GM12878 (cell line): ENCODE measurements around the gene MDFI. TPM values are rescaled to one million over a fixed set of nuclear protein-coding genes. Genes with fewer than 3 reads are reported as not detected.
A peak's percentile ranks its signal among the peaks of the same experiment; 100 is the strongest.

Experiments used
- ATAC-seq: fragments of 200-7000 bp; cut with Tn5 transposase; 3 replicates; pipeline ENCODE4 v1.9.1; 2020; ENCODE audit warnings: mild to moderate bottlenecking, moderate library complexity
- BruUV-seq: library from RNA; stranded (reverse); fragments of 400-500 nt; replicated peaks from 2 replicates; lab custom pipeline; 2021; lab: Mats Ljungman, UMichigan
- CTCF ChIA-PET: fragments of 300-600 bp; sonication (Branson Sonifier 250); formaldehyde crosslinking; extraction: SDS; loops from one replicate; lab custom pipeline; 2021; ENCODE audit warnings: inconsistent platforms; lab: Yijun Ruan, JAX
- POLR2A ChIA-PET: fragments of 350-600 bp; formaldehyde crosslinking; extraction: SDS; loops from one replicate; lab custom pipeline; 2021; ENCODE audit warnings: inconsistent platforms; lab: Charles Lee
- RAD21 ChIA-PET: fragments of 300-600 bp; sonication (Branson Sonifier 250); formaldehyde crosslinking; loops from one replicate; lab custom pipeline; 2023; ENCODE audit warnings: antibody characterized with exemption; ENCODE audit not compliant: unreplicated experiment; lab: Charles Lee
- SMC1A ChIA-PET: fragments of 300-600 bp; sonication (Branson Sonifier 250); formaldehyde crosslinking; loops from one replicate; lab custom pipeline; 2023; ENCODE audit not compliant: unreplicated experiment, uncharacterized antibody; lab: Charles Lee
- DNase-seq: peaks from one replicate; pipeline ENCODE4 v3.0.0-alpha.2; 2011; ENCODE audit warnings: low read depth, low spot score
- FAIRE-seq: peaks from 3 replicates; lab custom pipeline; 2011; peaks lifted over from hg19 to GRCh38; lab: Jason Lieb, UNC
- H2AFZ ChIP-seq: 2 replicates; pipeline ENCODE4 v1.6.0; 2011; ENCODE audit warnings: low read depth, low read length, control low read depth; ENCODE audit not compliant: control insufficient read depth
- H3K27ac ChIP-seq: 2 replicates; pipeline ENCODE4 v1.5.1; 2011; ENCODE audit warnings: control low read depth; ENCODE audit not compliant: control insufficient read depth, insufficient read depth
- H3K27me3 ChIP-seq, 2 experiments: replicated peaks in 1 of 2; 2 replicates each; pipeline versions ENCODE4 v1.6.0 to v1.6.1; 2011; ENCODE audit warnings: low read length in 1 of 2; ENCODE audit not compliant: control insufficient read depth in 2 of 2, insufficient read depth in 2 of 2
- H3K36me3 ChIP-seq, 2 experiments: 2 replicates each; pipeline ENCODE4 v1.5.1; 2011; ENCODE audit warnings: low read length in 1 of 2; ENCODE audit not compliant: control insufficient read depth in 2 of 2, insufficient read depth in 2 of 2
- H3K4me1 ChIP-seq: 2 replicates; pipeline ENCODE4 v1.6.1; 2011; ENCODE audit warnings: mild to moderate bottlenecking, low read length, moderate library complexity, mixed read lengths; ENCODE audit not compliant: control insufficient read depth, insufficient read depth
- H3K4me2 ChIP-seq: 2 replicates; pipeline ENCODE4 v1.6.0; 2011; ENCODE audit warnings: control low read depth; ENCODE audit not compliant: control insufficient read depth, insufficient read depth
- H3K4me3 ChIP-seq: fragments of 200-600 bp; sonication (generic); 2 replicates; pipeline ENCODE4 v1.5.1; 2016
- H3K79me2 ChIP-seq: 2 replicates; pipeline ENCODE4 v1.6.0; 2011; ENCODE audit warnings: low read length; ENCODE audit not compliant: control insufficient read depth, insufficient read depth
- H3K9ac ChIP-seq: 2 replicates; pipeline ENCODE4 v1.8.0; 2011; ENCODE audit warnings: low read length, control low read depth, mixed read lengths; ENCODE audit not compliant: control insufficient read depth, insufficient read depth
- H3K9me3 ChIP-seq: replicated peaks from 3 replicates; pipeline ENCODE4 v1.5.1; 2011; ENCODE audit warnings: mild to moderate bottlenecking, low read length; ENCODE audit not compliant: control insufficient read depth, insufficient read depth
- H4K20me1 ChIP-seq: 2 replicates; pipeline ENCODE4 v1.6.0; 2011; ENCODE audit not compliant: control insufficient read depth, insufficient read depth
- BHLHE40 ChIP-seq, 2 experiments: fragments of 450-650 bp in 1 of 2; IDR thresholded peaks; 2 replicates each; pipeline ENCODE4 v1.6.1; 2011 to 2017; ENCODE audit warnings: low read depth in 2 of 2, borderline replicate concordance in 1 of 2, improper control_type of control experiment in 1 of 2, low read length in 1 of 2, mild to moderate bottlenecking in 1 of 2
- BMI1 ChIP-seq: fragments of 450-650 bp; IDR thresholded peaks from 2 replicates; pipeline ENCODE4 v1.6.1; 2016; ENCODE audit warnings: mild to moderate bottlenecking, moderate library complexity, borderline replicate concordance
- IKZF1 ChIP-seq: fragments of 450-650 bp; conservative IDR thresholded peaks from 2 replicates; pipeline ENCODE4 v1.6.1; 2017; ENCODE audit warnings: antibody characterized with exemption, mild to moderate bottlenecking
- MTA3 ChIP-seq: IDR thresholded peaks from 2 replicates; pipeline ENCODE4 v1.6.1; 2012; ENCODE audit warnings: low read length, inconsistent platforms, borderline replicate concordance
- RAD21 ChIP-seq: IDR thresholded peaks from 2 replicates; pipeline ENCODE4 v1.6.1; 2011; ENCODE audit warnings: mild to moderate bottlenecking, low read depth, low read length, moderate library complexity; ENCODE audit not compliant: insufficient read depth
- RB1 ChIP-seq: fragments of 450-650 bp; formaldehyde crosslinking; IDR thresholded peaks from 2 replicates; pipeline ENCODE4 v1.6.1; 2017; ENCODE audit warnings: mild to moderate bottlenecking, borderline replicate concordance
- YBX1 ChIP-seq: fragments of 450-650 bp; IDR thresholded peaks from 2 replicates; pipeline ENCODE4 v1.6.1; 2016; ENCODE audit warnings: antibody characterized with exemption
- WGBS: methylation state at CpG from one replicate; pipeline ENCODE4 v1.1.6; 2016; ENCODE audit warnings: low lambda C conversion rate; ENCODE audit not compliant: insufficient replicate concordance, insufficient coverage; ENCODE audit errors: missing lambda C conversion rate; 5-methylcytosine and 5-hydroxymethylcytosine counted together
- in situ Hi-C: fragments of 300-500 bp; cut with MboI; formaldehyde crosslinking; loops from 9 replicates; pipeline ENCODE4 v1.14.3; 2018; ENCODE audit warnings: mixed read lengths
- intact Hi-C: fragments of 100-400 bp; cut with micrococcal nuclease; formaldehyde crosslinking; loops from one replicate; pipeline ENCODE4 v1.14.2; 2022; ENCODE audit not compliant: unreplicated experiment
- polyA plus RNA-seq, 11 experiments: library from polyadenylated mRNA; depleted of rRNA in 4 of 11; unstranded in 6 of 11; stranded (reverse) in 5 of 11; fragments of >200 nt; fragmentation: Nextera tagmentation in 4 of 11; fragmentation: Illumina TruSeq in 1 of 11; extraction: Ambion mirVana in 4 of 11; extraction: Trizol in 1 of 11; gene quantifications; 1 replicate in 1 of 11; 2 replicates in 10 of 11; pipeline versions ENCODE4 v1.2.1 to v1.2.3, GENCODE V29; 2011 to 2016; ENCODE audit warnings: inconsistent platforms in 2 of 11, missing spikeins in 2 of 11, low read depth in 1 of 11
- total RNA-seq, 4 experiments: library from RNA; depleted of rRNA in 3 of 4; stranded (reverse); fragments of >200 nt in 3 of 4; fragmentation: Illumina TruSeq in 1 of 4; extraction: Trizol in 1 of 4; gene quantifications; 2 replicates each; pipeline versions ENCODE4 v1.2.1 to v1.2.3, GENCODE V29; 2013 to 2021
- TF ChIP-seq, protein P1 (sequence below): fragments of 450-650 bp; IDR thresholded peaks from 2 replicates; pipeline ENCODE4 v1.6.1; 2017; ENCODE audit warnings: mild to moderate bottlenecking, low read depth, inconsistent platforms; ENCODE audit not compliant: poor library complexity, severe bottlenecking
- TF ChIP-seq, protein P2 (sequence below): IDR thresholded peaks from 2 replicates; pipeline ENCODE4 v1.6.1; 2012; ENCODE audit warnings: low read depth, low read length, improper control_type of control experiment
- TF ChIP-seq, protein P3 (sequence below): IDR thresholded peaks from 2 replicates; pipeline ENCODE4 v1.6.1; 2012; ENCODE audit warnings: improper control_type of control experiment, low read depth, low read length; ENCODE audit not compliant: insufficient replicate concordance

The MDFI gene
- total and polyA plus RNA-seq, 10 of the 15 experiments (the other 5 are each of a cell fraction or from before 2014, with no cell fraction given), result not detected

DNA sequence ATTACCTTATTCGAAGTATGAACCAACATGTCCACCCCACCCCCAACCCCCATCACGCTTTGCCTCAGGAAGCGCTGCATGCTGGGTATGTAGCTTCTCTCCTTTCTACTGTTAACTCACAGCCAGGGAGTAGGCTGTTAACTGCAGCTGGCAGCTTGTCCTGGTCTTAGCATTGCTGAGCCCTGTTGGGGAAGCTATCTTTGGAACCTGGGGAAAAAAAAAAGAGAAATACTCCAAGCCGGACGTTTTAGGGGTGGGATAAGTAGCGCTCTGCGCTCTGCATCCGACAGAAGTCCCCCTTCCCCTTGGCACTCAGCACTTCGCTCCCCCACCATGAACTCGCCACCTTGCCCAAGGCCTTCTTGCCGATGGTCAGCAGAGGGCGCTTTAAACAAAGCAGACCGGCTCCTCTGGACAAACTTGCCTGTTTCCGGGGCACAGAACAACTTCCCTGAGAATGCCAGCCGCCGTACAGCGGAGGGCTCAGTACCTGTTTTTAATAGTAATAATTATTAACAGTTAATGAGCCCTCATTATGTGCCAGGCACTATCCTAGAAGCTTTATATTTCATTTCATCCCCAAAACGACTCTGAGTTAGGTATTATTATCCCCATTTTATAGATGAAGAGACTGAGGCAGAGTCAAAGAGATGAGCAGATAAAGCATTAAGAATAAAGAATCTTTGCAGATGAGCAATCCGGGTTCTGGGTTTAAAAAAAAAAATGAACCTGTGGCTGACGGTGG lies 35.2 kb upstream of the MDFI start:
- ChIA-PET CTCF (interaction anchor here (0.8 to 4.3 kb wide), 36 partner anchors 9 to 612 kb away, joined by 3 to 38 read pairs (median 4); partner anchors contain the start of gene TOMM6), POLR2A (interaction anchor here (0.6 to 0.9 kb wide), 2 partner anchors 131 to 141 kb away, joined by 3 read pairs; no protein-coding TSS in a partner anchor), RAD21 (interaction anchor here (0.7 to 3.1 kb wide), 15 partner anchors 10 to 234 kb away, joined by 3 to 23 read pairs (median 4); no protein-coding TSS in a partner anchor), SMC1A (interaction anchor here (0.7 to 2.0 kb wide), 15 partner anchors 78 to 234 kb away, joined by 3 to 13 read pairs (median 5); no protein-coding TSS in a partner anchor)
- Histone ChIP-seq H3K79me2 (no peaks in the 10 kb centered on the region), H3K4me2 (0 out of 2 replicates have a peak overlapping the region, but pooled peaks have one; percentile 23), H3K4me1 (no peaks in the 10 kb centered on the region), H3K27ac (no peak overlapping the region), H3K36me3 (no peaks in the 10 kb centered on the region), H4K20me1 (no peaks in the 10 kb centered on the region), H3K4me3 (no peak overlapping the region), H3K9ac (no peak overlapping the region), H3K9me3 (no peaks in the 10 kb centered on the region), H2AFZ (no peak overlapping the region; the same call in none of the 2 replicates), H3K27me3 (no peaks in the 10 kb centered on the region; a peak in 1 of 4 replicates)
- WGBS, result 1% methylated on average over 20 of the region's 20 CpGs
- ATAC-seq (peak; percentile 94), DNase-seq (peak; percentile 24), FAIRE-seq (peak; percentile 88)
- in situ Hi-C loops (loop anchor here (5.0 to 10.0 kb wide), 3 partner anchors 82 to 442 kb away; no protein-coding TSS in a partner anchor), intact Hi-C loops (loop anchor here (1.0 to 10.0 kb wide), 4 partner anchors 79 to 442 kb away; no protein-coding TSS in a partner anchor)
- BruUV-seq, result no TSS peak
- peak; percentile 90 for TF ChIP-seq RAD21
- peak; percentile 38; the same call in 1 of the 2 replicates for TF ChIP-seq RB1
- peak; percentile 53; the same call in 1 of the 2 replicates for TF ChIP-seq MTA3
- TF ChIP-seq, protein P1, sequence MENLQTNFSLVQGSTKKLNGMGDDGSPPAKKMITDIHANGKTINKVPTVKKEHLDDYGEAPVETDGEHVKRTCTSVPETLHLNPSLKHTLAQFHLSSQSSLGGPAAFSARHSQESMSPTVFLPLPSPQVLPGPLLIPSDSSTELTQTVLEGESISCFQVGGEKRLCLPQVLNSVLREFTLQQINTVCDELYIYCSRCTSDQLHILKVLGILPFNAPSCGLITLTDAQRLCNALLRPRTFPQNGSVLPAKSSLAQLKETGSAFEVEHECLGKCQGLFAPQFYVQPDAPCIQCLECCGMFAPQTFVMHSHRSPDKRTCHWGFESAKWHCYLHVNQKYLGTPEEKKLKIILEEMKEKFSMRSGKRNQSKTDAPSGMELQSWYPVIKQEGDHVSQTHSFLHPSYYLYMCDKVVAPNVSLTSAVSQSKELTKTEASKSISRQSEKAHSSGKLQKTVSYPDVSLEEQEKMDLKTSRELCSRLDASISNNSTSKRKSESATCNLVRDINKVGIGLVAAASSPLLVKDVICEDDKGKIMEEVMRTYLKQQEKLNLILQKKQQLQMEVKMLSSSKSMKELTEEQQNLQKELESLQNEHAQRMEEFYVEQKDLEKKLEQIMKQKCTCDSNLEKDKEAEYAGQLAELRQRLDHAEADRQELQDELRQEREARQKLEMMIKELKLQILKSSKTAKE, result peak; percentile 56
- TF ChIP-seq YBX1, result no peak
- no peak for TF ChIP-seq BHLHE40 (IDR thresholded peaks at IDR 0.05; ENCODE audit: borderline replicate concordance in 1 of 2, low read depth in 2 of 2, low read length in 1 of 2)
- TF ChIP-seq, protein P2, sequence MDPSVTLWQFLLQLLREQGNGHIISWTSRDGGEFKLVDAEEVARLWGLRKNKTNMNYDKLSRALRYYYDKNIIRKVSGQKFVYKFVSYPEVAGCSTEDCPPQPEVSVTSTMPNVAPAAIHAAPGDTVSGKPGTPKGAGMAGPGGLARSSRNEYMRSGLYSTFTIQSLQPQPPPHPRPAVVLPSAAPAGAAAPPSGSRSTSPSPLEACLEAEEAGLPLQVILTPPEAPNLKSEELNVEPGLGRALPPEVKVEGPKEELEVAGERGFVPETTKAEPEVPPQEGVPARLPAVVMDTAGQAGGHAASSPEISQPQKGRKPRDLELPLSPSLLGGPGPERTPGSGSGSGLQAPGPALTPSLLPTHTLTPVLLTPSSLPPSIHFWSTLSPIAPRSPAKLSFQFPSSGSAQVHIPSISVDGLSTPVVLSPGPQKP, result 0 out of 2 replicates have a peak, but pooled peaks have one; percentile 35
- TF ChIP-seq BMI1, result 0 out of 2 replicates have a peak, but pooled peaks have one; percentile 36
- 0 out of 2 replicates have a peak, but pooled peaks have one; percentile 10 for TF ChIP-seq IKZF1
- TF ChIP-seq, protein P3, sequence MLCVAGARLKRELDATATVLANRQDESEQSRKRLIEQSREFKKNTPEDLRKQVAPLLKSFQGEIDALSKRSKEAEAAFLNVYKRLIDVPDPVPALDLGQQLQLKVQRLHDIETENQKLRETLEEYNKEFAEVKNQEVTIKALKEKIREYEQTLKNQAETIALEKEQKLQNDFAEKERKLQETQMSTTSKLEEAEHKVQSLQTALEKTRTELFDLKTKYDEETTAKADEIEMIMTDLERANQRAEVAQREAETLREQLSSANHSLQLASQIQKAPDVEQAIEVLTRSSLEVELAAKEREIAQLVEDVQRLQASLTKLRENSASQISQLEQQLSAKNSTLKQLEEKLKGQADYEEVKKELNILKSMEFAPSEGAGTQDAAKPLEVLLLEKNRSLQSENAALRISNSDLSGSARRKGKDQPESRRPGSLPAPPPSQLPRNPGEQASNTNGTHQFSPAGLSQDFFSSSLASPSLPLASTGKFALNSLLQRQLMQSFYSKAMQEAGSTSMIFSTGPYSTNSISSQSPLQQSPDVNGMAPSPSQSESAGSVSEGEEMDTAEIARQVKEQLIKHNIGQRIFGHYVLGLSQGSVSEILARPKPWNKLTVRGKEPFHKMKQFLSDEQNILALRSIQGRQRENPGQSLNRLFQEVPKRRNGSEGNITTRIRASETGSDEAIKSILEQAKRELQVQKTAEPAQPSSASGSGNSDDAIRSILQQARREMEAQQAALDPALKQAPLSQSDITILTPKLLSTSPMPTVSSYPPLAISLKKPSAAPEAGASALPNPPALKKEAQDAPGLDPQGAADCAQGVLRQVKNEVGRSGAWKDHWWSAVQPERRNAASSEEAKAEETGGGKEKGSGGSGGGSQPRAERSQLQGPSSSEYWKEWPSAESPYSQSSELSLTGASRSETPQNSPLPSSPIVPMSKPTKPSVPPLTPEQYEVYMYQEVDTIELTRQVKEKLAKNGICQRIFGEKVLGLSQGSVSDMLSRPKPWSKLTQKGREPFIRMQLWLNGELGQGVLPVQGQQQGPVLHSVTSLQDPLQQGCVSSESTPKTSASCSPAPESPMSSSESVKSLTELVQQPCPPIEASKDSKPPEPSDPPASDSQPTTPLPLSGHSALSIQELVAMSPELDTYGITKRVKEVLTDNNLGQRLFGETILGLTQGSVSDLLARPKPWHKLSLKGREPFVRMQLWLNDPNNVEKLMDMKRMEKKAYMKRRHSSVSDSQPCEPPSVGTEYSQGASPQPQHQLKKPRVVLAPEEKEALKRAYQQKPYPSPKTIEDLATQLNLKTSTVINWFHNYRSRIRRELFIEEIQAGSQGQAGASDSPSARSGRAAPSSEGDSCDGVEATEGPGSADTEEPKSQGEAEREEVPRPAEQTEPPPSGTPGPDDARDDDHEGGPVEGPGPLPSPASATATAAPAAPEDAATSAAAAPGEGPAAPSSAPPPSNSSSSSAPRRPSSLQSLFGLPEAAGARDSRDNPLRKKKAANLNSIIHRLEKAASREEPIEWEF, result no peak
